BLaER1 treated with 17β-estradiol and CSF1 and Interleukin-3, amounts not matched to agents 10 nM and 100 nM (cell line): Measurements from ENCODE around the gene LIPT2.

Source experiments
- H3K27ac ChIP-seq, 11 experiments: shearing (Covaris generic); formaldehyde crosslinking; 2 replicates each; pipeline ENCODE4 v1.8.1; 2022
- H3K27me3 ChIP-seq, 11 experiments: shearing (Covaris generic); formaldehyde crosslinking; 2 replicates each; pipeline ENCODE4 v1.8.1; 2022
- H3K36me3 ChIP-seq, 11 experiments: shearing (Covaris generic); formaldehyde crosslinking; 2 replicates each; pipeline ENCODE4 v1.8.1; 2022
- H3K4me1 ChIP-seq, 10 experiments: shearing (Covaris generic); formaldehyde crosslinking; 2 replicates each; pipeline ENCODE4 v1.8.1; 2022
- H3K4me2 ChIP-seq, 11 experiments: shearing (Covaris generic); formaldehyde crosslinking; 2 replicates each; pipeline ENCODE4 v1.8.1; 2022
- H3K4me3 ChIP-seq, 10 experiments: shearing (Covaris generic); formaldehyde crosslinking; 2 replicates each; pipeline ENCODE4 v1.8.1; 2022
- H3K9ac ChIP-seq, 11 experiments: shearing (Covaris generic); formaldehyde crosslinking; 2 replicates each; pipeline ENCODE4 v1.8.1; 2022
- H3K9me3 ChIP-seq, 11 experiments: shearing (Covaris generic); formaldehyde crosslinking; replicated peaks in 1 of 11; 2 replicates each; pipeline ENCODE4 v1.8.1; 2022
- H4K20me1 ChIP-seq, 11 experiments: shearing (Covaris generic); formaldehyde crosslinking; 2 replicates each; pipeline ENCODE4 v1.8.1; 2022
- Cebpa-rat ChIP-seq, 11 experiments: shearing (Covaris generic); IDR thresholded peaks; 2 replicates each; pipeline ENCODE4 v1.8.1; 2022

Gene LIPT2

DNA sequence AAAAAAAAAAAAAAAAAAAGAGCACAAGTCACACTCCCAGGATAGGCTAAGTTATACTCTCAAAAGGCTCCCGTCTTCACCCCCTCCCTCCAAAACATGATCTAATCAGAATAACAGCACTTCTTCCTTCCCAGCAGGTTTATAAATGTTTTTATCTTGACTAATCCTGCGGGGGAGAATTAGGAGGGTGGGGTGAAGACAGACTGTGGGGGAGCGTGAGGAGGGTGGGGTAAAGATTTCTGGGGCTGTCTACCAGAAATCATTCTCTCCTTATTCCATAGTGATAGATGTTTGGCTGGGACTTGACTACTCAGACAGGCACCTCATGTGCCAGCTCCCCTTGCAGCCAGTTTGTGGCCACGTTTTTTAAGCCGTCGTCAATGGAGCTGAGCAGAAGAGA lies 43.2 kb downstream of the LIPT2 start:
- Histone ChIP-seq H3K9me3 (no peaks in the 10 kb centered on the region), H3K27ac (peak overlapping the region in 8 of 11 experiments; percentile 9 to 73 (median 46); a peak in 11 of 22 replicates), H3K4me2 (peak overlapping the region in 9 of 11 experiments; percentile 54 to 76 (median 61); a peak in 18 of 22 replicates), H3K27me3 (no peaks in the 10 kb centered on the region), H4K20me1 (peaks cover 0 to 17% (median 0%) of the 10 kb centered on the region in 11 experiments; a peak in 4 of 22 replicates), H3K9ac (no peak overlapping the region), H3K4me1 (peaks cover 10 to 26% (median 17%) of the 10 kb centered on the region in 10 experiments), H3K36me3 (no peaks in the 10 kb centered on the region), H3K4me3 (no peak overlapping the region)
- TF ChIP-seq Cebpa-rat (IDR thresholded peaks at IDR 0.05): no peak

DNA sequence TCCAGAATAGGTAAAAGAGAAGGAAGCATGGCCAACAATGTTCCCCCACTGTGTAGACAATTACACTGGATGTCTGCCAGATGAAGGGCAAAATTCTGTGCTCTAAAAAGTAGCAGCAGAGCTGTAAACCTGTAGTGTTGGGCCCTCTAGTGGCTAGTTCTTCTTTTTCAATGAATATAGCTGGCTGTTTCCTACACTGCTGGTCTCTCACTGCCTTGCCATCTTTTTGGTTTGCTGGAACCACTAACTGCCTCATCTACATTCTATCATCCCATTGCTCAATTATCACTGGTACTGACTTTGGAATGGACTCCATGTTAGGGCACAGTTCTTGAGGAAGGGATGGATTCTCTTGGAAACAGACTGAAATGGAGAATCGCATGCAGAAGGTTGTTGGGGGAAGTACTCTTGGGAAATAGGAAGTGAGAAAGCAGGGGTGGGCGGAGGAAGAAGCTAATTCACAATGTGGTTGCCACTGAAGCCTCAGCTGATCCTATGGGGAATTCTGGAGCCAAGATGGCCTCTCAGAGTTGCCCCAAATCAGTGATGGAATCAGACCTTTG lies 44.1 kb downstream of the LIPT2 start:
- Histone ChIP-seq H4K20me1 (peaks cover 0 to 8% (median 0%) of the 10 kb centered on the region in 11 experiments; a peak in 4 of 22 replicates), H3K36me3 (no peaks in the 10 kb centered on the region), H3K4me2 (peak overlapping the region; percentile 40 to 76 (median 60)), H3K27me3 (no peaks in the 10 kb centered on the region), H3K9me3 (no peaks in the 10 kb centered on the region), H3K27ac (peak overlapping the region in 10 of 11 experiments; percentile 29 to 73 (median 55); a peak in 19 of 22 replicates), H3K4me1 (peaks cover 10 to 26% (median 17%) of the 10 kb centered on the region in 10 experiments), H3K4me3 (peak overlapping the region in 3 of 10 experiments; percentile 15 to 19 (median 17); a peak in 5 of 20 replicates), H3K9ac (peak overlapping the region in 5 of 11 experiments; percentile 10 to 49 (median 25); a peak in 2 of 22 replicates)
- peak in 2 of 11 experiments; percentile 11 to 37; a peak in 1 of 22 replicates for TF ChIP-seq Cebpa-rat (IDR thresholded peaks at IDR 0.05)

DNA sequence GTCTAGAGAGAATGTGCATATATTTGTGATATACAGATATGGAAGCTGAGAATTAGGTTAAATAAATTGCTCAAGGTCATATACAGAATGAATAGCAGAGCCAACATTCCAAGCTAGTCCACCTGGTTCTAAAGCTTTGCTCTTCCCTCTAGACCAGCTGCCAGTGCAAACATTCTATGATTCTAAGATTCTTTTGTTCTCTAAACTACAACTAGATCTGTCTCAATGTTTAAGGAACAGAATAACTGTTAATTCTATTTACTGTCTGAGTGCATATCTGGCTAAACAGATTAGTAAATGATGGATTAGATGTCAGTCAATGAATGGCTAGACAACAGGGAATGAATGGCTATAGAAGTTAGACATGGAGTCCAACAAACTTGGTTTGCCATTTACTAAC lies 45.8 kb downstream of the LIPT2 start:
- no peak overlapping the region for H3K4me2 ChIP-seq

DNA sequence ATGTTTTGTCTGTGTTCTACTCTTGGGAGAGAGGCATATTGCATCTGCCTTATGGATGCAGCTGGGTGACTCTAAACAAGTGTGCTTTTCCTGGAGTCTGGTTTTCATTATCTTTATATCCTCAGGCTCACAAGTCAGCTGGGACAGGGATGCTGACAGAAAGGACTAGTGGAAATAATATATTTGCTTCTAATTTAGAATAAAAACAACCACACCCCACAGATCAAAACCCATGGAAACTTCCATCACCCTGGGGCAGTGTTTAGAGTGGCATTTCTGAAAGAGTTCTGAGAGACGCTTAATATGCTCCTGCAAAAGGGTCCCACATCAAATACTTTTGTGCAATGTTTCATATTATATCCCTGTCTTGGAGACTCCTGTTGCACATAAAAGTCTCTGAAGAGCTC lies 47.0 kb downstream of the LIPT2 start:
- Histone ChIP-seq H3K27me3 (no peaks in the 10 kb centered on the region), H3K9me3 (peaks cover 0 to 2% (median 0%) of the 10 kb centered on the region in 11 experiments; a peak in 2 of 22 replicates), H4K20me1 (no peaks in the 10 kb centered on the region), H3K4me3 (no peak overlapping the region), H3K36me3 (no peaks in the 10 kb centered on the region), H3K27ac (no peak overlapping the region), H3K4me2 (no peak overlapping the region), H3K4me1 (peaks cover 10 to 26% (median 17%) of the 10 kb centered on the region in 10 experiments), H3K9ac (no peak overlapping the region)
- TF ChIP-seq Cebpa-rat (IDR thresholded peaks at IDR 0.05): no peak

More for the DNA sequence above, 45.8 kb downstream of the LIPT2 start:
- Histone ChIP-seq H3K4me3 (no peak overlapping the region), H3K36me3 (no peaks in the 10 kb centered on the region), H3K27ac (no peak overlapping the region), H3K9me3 (no peaks in the 10 kb centered on the region), H4K20me1 (no peaks in the 10 kb centered on the region), H3K9ac (no peak overlapping the region), H3K4me1 (peaks cover 10 to 26% (median 17%) of the 10 kb centered on the region in 10 experiments), H3K27me3 (no peaks in the 10 kb centered on the region)
- no peak for TF ChIP-seq Cebpa-rat (IDR thresholded peaks at IDR 0.05)

DNA sequence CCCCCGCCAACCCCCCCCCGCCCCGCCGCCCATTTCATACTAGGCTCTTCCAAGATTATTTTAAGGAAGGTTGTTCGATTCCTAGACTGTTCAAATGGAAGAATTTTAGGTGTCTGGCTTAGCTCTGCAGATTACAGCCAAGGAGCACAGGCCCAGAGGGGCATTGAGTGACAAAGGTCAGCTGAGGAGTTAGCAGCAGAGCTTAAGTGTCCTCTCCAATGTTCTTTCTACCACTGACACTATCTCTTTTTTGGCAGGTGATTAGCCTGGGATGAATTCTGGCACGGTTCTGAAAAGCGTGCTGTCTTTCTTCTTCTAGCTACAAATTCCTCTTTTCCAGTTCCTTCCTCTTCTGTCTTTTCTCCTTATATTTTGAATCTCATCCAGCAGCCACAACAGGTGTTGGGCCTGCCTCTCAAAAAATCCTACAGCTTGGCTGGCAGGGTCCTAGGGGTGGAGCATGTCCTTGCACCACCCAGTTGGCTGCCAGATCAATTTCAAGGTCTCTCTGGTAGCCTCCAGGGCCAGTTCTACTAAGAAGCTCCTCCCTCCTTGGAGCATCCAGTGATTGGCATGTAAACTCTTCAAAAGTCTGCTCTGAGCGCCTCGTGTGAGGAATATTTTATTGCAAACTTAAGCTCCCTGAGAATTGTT lies 49.2 kb downstream of the LIPT2 start:
- Histone ChIP-seq H3K4me2 (peak overlapping the region in 1 of 11 experiments; percentile 29; a peak in 1 of 22 replicates), H3K36me3 (peaks cover 0 to 4% (median 0%) of the 10 kb centered on the region in 11 experiments; a peak in 1 of 22 replicates), H4K20me1 (no peaks in the 10 kb centered on the region), H3K27me3 (no peaks in the 10 kb centered on the region), H3K9ac (no peak overlapping the region), H3K27ac (no peak overlapping the region), H3K9me3 (peaks cover 12 to 24% (median 15%) of the 10 kb centered on the region in 11 experiments; a peak in 19 of 22 replicates), H3K4me1 (peaks cover 0 to 10% (median 5%) of the 10 kb centered on the region in 10 experiments; a peak in 11 of 20 replicates), H3K4me3 (no peak overlapping the region)
- TF ChIP-seq Cebpa-rat (IDR thresholded peaks at IDR 0.05): no peak

DNA sequence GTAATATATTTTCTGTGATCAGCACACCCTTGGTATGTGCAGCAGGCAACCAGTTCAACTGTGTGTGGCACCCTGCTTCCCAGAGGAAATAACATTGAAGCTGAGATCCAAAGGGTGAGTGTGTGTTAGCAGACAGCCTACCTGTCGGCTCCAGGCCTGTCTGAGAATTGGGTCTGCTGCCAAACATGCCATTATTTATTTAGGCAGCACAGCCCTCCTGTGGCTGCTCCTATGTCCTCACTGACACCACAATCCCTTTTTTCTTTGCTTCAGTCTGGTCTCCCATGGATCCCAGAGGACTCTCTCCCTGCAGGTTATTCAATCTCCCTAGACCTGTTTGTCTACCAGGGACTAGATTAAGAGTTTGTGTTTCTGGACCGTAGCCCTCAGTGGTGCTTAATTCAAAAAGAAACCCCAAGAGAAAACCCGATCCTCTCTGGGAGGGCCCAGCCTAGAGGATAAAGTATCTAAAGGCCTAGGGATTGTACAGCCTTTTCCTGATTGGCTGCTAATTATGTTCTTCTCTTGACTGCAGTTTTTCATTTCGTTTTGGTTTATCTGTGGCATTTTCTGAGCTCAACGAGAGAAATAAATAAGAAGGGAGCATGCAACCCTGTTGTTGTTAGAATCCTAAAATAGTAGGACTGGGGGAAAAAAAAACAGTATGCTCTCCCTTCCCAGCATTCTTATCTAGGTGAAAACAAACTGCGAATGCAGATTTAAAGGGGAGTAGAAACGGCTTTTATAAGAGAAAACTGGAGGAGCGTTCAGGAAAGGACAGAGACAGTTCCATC lies 50.3 kb downstream of the LIPT2 start:
- H4K20me1 ChIP-seq: no peaks in the 10 kb centered on the region
- peaks cover 12 to 24% (median 15%) of the 10 kb centered on the region in 11 experiments; a peak in 19 of 22 replicates for H3K9me3 ChIP-seq
- peaks cover 0 to 4% (median 0%) of the 10 kb centered on the region in 11 experiments; a peak in 1 of 22 replicates for H3K36me3 ChIP-seq
- no peak overlapping the region; a peak in 1 of 22 replicates for H3K4me2 ChIP-seq
- H3K27ac ChIP-seq: no peak overlapping the region
- peaks cover 0 to 4% (median 0%) of the 10 kb centered on the region in 10 experiments; a peak in 1 of 20 replicates for H3K4me1 ChIP-seq
- TF ChIP-seq Cebpa-rat (IDR thresholded peaks at IDR 0.05): no peak
- no peak overlapping the region for H3K9ac ChIP-seq
- no peak overlapping the region for H3K4me3 ChIP-seq
- H3K27me3 ChIP-seq: no peaks in the 10 kb centered on the region

DNA sequence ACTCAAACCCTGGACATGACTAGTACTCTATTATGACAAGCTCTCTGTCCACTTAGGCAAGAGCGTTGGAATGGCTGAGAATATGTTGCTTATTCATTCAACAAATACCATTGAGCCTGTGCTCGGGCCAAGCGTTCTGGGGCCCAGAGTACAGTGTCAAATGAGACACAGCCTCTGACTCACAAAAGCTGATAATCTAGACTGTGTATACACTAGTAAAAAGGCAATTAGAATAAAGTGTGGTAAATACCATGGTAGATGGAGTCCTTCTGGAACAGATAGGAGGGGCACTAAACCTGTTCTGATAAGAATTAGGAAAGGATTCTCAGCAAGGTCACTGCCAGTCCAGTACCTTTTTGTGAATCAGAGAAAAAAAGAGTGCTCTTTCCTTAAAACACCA lies 50.9 kb downstream of the LIPT2 start:
- Histone ChIP-seq H4K20me1 (no peaks in the 10 kb centered on the region), H3K27ac (no peak overlapping the region), H3K4me3 (no peak overlapping the region), H3K27me3 (no peaks in the 10 kb centered on the region), H3K4me1 (peaks cover 0 to 4% (median 0%) of the 10 kb centered on the region in 10 experiments; a peak in 1 of 20 replicates), H3K36me3 (peaks cover 0 to 4% (median 0%) of the 10 kb centered on the region in 11 experiments; a peak in 1 of 22 replicates), H3K4me2 (no peak overlapping the region), H3K9ac (no peak overlapping the region), H3K9me3 (peaks cover 12 to 24% (median 15%) of the 10 kb centered on the region in 11 experiments; a peak in 19 of 22 replicates)
- no peak for TF ChIP-seq Cebpa-rat (IDR thresholded peaks at IDR 0.05)
